Activated CD8-positive, alpha-beta memory T cell treated with anti-CD3 and anti-CD28 coated beads, Interleukin-2, amount 50 U/mL, for 1 hour (primary cell): Measurements from ENCODE around the gene HIVEP1.

ENCODE experiments used
- DNase-seq: peaks from one replicate; pipeline ENCODE4 v3.0.0-alpha.2; 2020; ENCODE audit errors: extremely low read depth

HIVEP1 gene

GRCh38 chr6:12048609-12049008, 36.5 kb downstream of the HIVEP1 start:
- DNase-seq = no peak

- DNase-seq = no peak
Measured at GRCh38 chr6:12049165-12049564, 37.1 kb downstream of the HIVEP1 start.

GRCh38 chr6:12051861-12052368, 39.8 kb downstream of the HIVEP1 start:
- DNase-seq = no peak

GRCh38 chr6:12058172-12058961, 46.3 kb downstream of the HIVEP1 start:
- no peak for DNase-seq

- peak; percentile 72 for DNase-seq
Measured at GRCh38 chr6:12060780-12061609, 48.9 kb downstream of the HIVEP1 start.

GRCh38 chr6:12062605-12063004, 50.5 kb downstream of the HIVEP1 start:
- no peak for DNase-seq

GRCh38 chr6:12064131-12064530, 52.0 kb downstream of the HIVEP1 start:
- no peak for DNase-seq

GRCh38 chr6:12064538-12065071, 52.5 kb downstream of the HIVEP1 start:
- no peak for DNase-seq

GRCh38 chr6:12065321-12066140, 53.4 kb downstream of the HIVEP1 start:
- DNase-seq = no peak

- no peak for DNase-seq
Measured at GRCh38 chr6:12066297-12066696, 54.2 kb downstream of the HIVEP1 start.

- DNase-seq = no peak
Measured at GRCh38 chr6:12068899-12069557, 56.9 kb downstream of the HIVEP1 start.

- no peak for DNase-seq
Measured at GRCh38 chr6:12069891-12070529, 57.9 kb downstream of the HIVEP1 start.

GRCh38 chr6:12071064-12071615, 59.0 kb downstream of the HIVEP1 start:
- DNase-seq = no peak

GRCh38 chr6:12075067-12075563, 63.0 kb downstream of the HIVEP1 start:
- no peak for DNase-seq

GRCh38 chr6:12077021-12077710, 65.1 kb downstream of the HIVEP1 start:
- DNase-seq = no peak

- no peak for DNase-seq
Measured at GRCh38 chr6:12078014-12078413, 65.9 kb downstream of the HIVEP1 start.

GRCh38 chr6:12081771-12082170, 69.7 kb downstream of the HIVEP1 start:
- no peak for DNase-seq

- no peak for DNase-seq
Measured at GRCh38 chr6:12082368-12082767, 70.3 kb downstream of the HIVEP1 start.

GRCh38 chr6:12083302-12083701, 71.2 kb downstream of the HIVEP1 start:
- no peak for DNase-seq
